ENCODE results near the gene RARRES2.

Gene RARRES2

GRCh38 chr7:150365673-150366398 lies 24.4 kb upstream of the RARRES2 start:
- H3K27ac ChIP-seq, result no peak overlapping the region
- TF ChIP-seq, protein P1, sequence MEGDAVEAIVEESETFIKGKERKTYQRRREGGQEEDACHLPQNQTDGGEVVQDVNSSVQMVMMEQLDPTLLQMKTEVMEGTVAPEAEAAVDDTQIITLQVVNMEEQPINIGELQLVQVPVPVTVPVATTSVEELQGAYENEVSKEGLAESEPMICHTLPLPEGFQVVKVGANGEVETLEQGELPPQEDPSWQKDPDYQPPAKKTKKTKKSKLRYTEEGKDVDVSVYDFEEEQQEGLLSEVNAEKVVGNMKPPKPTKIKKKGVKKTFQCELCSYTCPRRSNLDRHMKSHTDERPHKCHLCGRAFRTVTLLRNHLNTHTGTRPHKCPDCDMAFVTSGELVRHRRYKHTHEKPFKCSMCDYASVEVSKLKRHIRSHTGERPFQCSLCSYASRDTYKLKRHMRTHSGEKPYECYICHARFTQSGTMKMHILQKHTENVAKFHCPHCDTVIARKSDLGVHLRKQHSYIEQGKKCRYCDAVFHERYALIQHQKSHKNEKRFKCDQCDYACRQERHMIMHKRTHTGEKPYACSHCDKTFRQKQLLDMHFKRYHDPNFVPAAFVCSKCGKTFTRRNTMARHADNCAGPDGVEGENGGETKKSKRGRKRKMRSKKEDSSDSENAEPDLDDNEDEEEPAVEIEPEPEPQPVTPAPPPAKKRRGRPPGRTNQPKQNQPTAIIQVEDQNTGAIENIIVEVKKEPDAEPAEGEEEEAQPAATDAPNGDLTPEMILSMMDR (conservative IDR thresholded peaks at IDR 0.05), result no peak

GRCh38 chr7:150365194-150365593 lies 23.8 kb upstream of the RARRES2 start:
- H3K27ac ChIP-seq, result no peak overlapping the region
- TF ChIP-seq, protein P1 (conservative IDR thresholded peaks at IDR 0.05), result no peak

- TF ChIP-seq, protein P1 (conservative IDR thresholded peaks at IDR 0.05), result no peak
- no peak overlapping the region for H3K27ac ChIP-seq
Measured at GRCh38 chr7:150363872-150364271, 22.4 kb upstream of the RARRES2 start.

DNA sequence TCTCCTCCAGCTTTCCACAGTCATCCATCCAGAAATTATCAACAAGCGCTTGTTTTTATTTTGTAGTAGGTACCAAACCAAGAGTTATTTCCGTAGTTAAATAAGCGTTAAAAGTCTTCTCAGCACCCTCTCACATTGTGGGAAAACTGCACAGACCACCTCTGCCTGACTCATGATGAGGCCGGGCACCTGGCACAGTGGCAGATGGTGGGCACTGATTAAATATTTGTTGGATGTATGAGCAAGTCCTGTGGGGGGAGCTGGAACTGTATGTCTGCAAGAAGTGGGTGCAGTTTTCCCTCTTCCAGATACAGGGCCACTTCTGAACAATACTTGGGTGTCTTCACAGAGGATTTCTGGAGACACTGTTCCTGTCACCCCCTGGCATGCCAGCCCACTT lies 21.9 kb upstream of the RARRES2 start:
- H3K27ac ChIP-seq, result no peak overlapping the region
- TF ChIP-seq, protein P1 (conservative IDR thresholded peaks at IDR 0.05), result no peak

DNA sequence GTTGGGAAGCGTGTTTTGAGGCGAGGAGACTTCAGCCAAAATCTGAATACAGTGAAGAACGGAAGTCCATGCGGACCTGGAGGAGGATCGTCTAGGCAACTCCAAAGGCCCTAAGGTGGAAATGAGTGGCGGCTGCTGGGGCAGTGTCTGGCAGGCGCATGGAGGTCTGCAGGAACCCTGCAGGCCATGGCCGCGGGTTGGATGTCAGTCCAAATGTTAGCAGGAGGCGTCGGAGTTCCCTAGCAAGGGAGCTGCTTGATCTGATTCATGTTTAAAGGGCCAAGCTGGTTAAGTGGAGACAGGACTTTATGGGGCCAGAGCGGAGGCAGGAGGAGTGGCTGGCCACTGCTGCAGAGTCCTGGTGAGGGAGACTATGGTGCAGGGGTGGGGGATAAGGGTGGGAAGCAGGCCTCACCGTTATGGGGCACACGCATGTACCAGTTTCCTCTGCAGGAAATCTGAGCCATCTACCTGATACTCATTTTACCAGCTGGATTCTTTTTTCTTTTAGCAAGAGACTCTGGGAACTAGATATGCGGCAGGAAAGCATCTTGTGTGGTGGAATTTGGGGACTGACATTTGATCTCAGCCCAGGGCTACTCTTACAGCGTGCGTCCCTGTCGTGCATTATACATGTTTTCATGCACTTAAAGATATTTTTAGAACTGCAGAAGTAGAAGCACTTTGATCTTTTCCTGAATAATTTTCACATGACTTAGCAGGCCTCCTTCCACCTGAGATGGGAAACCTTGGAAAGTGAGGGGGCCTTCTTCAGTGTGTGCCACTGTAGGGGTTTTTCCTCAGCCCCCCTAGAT lies 20.6 kb upstream of the RARRES2 start:
- TF ChIP-seq, protein P1 (conservative IDR thresholded peaks at IDR 0.05), result no peak
- no peak overlapping the region for H3K27ac ChIP-seq

- TF ChIP-seq, protein P1 (conservative IDR thresholded peaks at IDR 0.05), result no peak
- H3K27ac ChIP-seq, result no peak overlapping the region
Measured at GRCh38 chr7:150361402-150361801, 20.0 kb upstream of the RARRES2 start.

DNA sequence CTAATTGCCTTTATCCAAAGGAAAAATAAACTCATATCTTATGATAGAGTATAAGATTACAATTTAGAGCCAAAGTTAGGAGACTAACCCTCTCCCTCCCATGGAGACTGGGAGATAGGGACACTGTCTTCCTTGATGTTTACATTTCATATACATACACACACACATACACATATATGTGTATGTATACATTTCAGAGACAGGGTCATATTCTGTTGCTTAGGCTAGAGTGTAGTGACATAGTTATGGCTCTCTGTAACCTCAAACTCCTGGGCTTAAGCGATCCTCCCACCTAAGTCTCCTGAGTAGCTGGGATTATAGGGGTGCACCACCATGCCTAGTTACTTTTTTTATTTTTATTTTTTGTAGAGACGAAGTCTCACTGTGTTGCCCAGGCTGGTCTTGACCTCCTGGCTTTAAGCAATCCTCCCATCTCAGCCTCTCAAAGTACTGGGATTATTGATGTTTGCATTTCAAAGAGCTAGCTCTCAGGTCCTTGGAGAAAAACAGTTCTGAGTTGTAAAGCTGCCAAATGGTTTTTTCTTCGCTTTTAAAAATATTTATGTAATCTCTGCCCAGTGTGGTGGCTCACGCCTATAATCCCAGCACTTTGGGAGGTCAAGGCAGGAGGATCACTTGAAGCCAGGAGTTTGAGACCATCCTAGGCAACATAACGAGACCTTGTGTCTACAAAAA lies 19.1 kb upstream of the RARRES2 start:
- TF ChIP-seq, protein P1 (conservative IDR thresholded peaks at IDR 0.05), result no peak
- peak overlapping the region; percentile 9; the same call in 1 of the 2 replicates for H3K27ac ChIP-seq
